Cardiac muscle cell (in vitro differentiated cells and primary cell): ENCODE results near the gene DERL2. TPM values are rescaled to one million over a fixed set of nuclear protein-coding genes. Genes with fewer than 3 reads are reported as not detected.

Experiments used
- DNase-seq, 2 donors: peaks; one replicate each; pipeline versions ENCODE4 v3.0.0 to v3.0.0-alpha.2; 2010 to 2017; ENCODE audit warnings: low read depth in 1 of 2, low spot score in 1 of 2
- H3K27ac ChIP-seq: fragments of 200-600 bp; sonication (generic); 2 replicates; pipeline ENCODE4 v1.5.1; 2016
- H3K27me3 ChIP-seq: fragments of 200-600 bp; sonication (generic); 2 replicates; pipeline ENCODE4 v1.6.0; 2016; ENCODE audit warnings: control low read depth
- H3K36me3 ChIP-seq: fragments of 200-600 bp; sonication (generic); 2 replicates; pipeline ENCODE4 v1.5.1; 2016; ENCODE audit warnings: control low read depth
- H3K4me1 ChIP-seq: fragments of 200-600 bp; sonication (generic); 2 replicates; pipeline ENCODE4 v1.8.1; 2017; ENCODE audit warnings: low read depth, mild to moderate bottlenecking, mixed run types
- H3K4me3 ChIP-seq: fragments of 200-600 bp; sonication (generic); 2 replicates; pipeline ENCODE4 v1.5.1; 2016; ENCODE audit warnings: mild to moderate bottlenecking
- H3K9me3 ChIP-seq: fragments of 200-600 bp; sonication (generic); 2 replicates; pipeline ENCODE4 v1.5.1; 2017; ENCODE audit warnings: low read depth, mild to moderate bottlenecking, control low read depth
- CTCF ChIP-seq: IDR thresholded peaks from 2 replicates; pipeline ENCODE4 v1.5.1; 2012; ENCODE audit warnings: low read depth, mild to moderate bottlenecking, low read length
- polyA plus RNA-seq: library from polyadenylated mRNA; unstranded; fragments of >200 nt; fragmentation: Nextera tagmentation; extraction: Ambion mirVana; gene quantifications from 2 replicates; pipeline ENCODE4 v1.2.1, GENCODE V29; 2016
- total RNA-seq: library from RNA; depleted of rRNA; stranded (reverse); fragments of >200 nt; gene quantifications from 2 replicates; pipeline ENCODE4 v1.2.3, GENCODE V29; 2016

The DERL2 gene
- total and polyA plus RNA-seq, 2 experiments from 2014 or later, result 30.4 to 73.5 TPM

GRCh38 chr17:5509482-5509881, 23.5 kb upstream of the DERL2 start:
- DNase-seq, result peak in 1 of 2 donors; percentile 40

DNA sequence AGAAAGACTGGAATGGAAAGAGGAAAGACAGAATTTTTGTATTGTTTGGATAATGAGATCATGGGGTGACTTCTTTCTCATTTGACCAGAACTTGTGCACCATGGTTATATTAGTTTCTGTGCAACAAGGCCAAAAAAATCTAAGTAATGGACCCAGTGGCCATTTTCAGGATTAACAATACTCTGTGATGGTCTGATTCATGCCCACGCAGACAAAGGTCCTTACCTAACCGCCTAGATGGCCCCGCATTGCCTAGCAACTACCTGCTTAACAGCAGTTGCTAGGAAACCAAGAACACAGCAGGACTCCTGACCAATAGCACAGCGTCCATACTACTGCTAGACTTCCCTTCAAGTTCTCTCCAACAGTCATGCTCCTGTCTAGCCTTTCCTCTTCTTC, 22.8 kb upstream of the DERL2 start:
- H3K9me3 ChIP-seq, result no peaks in the 10 kb centered on the region
- TF ChIP-seq CTCF, result no peak
- H3K27ac ChIP-seq, result no peak overlapping the region
- peak; percentile 27 to 38 for DNase-seq
- no peaks in the 10 kb centered on the region for H3K4me1 ChIP-seq
- H3K36me3 ChIP-seq, result no peaks in the 10 kb centered on the region
- no peak overlapping the region for H3K4me3 ChIP-seq
- no peaks in the 10 kb centered on the region for H3K27me3 ChIP-seq

More at GRCh38 chr17:5509482-5509881, 23.5 kb upstream of the DERL2 start:
- no peak overlapping the region for H3K4me3 ChIP-seq
- H3K9me3 ChIP-seq, result no peaks in the 10 kb centered on the region
- H3K27me3 ChIP-seq, result no peaks in the 10 kb centered on the region
- TF ChIP-seq CTCF, result no peak
- no peaks in the 10 kb centered on the region for H3K36me3 ChIP-seq
- H3K27ac ChIP-seq, result no peak overlapping the region
- no peaks in the 10 kb centered on the region for H3K4me1 ChIP-seq

- Histone ChIP-seq H3K27ac (no peak overlapping the region), H3K27me3 (no peaks in the 10 kb centered on the region), H3K4me3 (no peak overlapping the region), H3K9me3 (no peaks in the 10 kb centered on the region), H3K4me1 (no peaks in the 10 kb centered on the region), H3K36me3 (no peaks in the 10 kb centered on the region)
- TF ChIP-seq CTCF, result no peak
- DNase-seq, result no peak
Observed at GRCh38 chr17:5506307-5506706, 20.3 kb upstream of the DERL2 start.

GRCh38 chr17:5502552-5502951, 16.6 kb upstream of the DERL2 start:
- no peak for DNase-seq
- H3K4me1 ChIP-seq, result no peaks in the 10 kb centered on the region
- TF ChIP-seq CTCF, result no peak

DNA sequence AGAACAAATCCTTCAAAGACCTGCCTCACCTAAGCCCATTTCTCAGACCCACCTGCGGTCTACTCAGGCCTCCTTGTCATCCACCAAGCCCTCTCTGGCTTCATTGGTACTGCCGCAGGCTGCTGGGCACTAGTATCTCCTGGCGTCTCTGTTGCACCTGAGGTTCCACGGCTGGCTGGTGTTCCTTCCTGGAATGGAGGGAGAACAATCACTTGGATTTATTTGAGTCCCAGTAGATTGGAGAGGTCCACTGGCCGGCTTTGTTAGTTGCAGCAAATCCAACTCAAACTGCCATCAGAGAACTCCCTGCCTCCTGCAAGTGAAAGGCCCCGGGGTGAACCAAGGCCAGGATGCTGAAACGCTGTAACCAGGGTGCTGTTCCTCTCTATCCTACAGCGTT, 15.7 kb upstream of the DERL2 start:
- TF ChIP-seq CTCF, result no peak
- Histone ChIP-seq H3K4me1 (no peaks in the 10 kb centered on the region), H3K36me3 (no peaks in the 10 kb centered on the region), H3K4me3 (no peak overlapping the region), H3K9me3 (no peaks in the 10 kb centered on the region), H3K27me3 (peaks cover 16% of the 10 kb centered on the region), H3K27ac (no peak overlapping the region)
- DNase-seq, result no peak

More at GRCh38 chr17:5502552-5502951, 16.6 kb upstream of the DERL2 start:
- Histone ChIP-seq H3K4me3 (no peak overlapping the region), H3K36me3 (no peaks in the 10 kb centered on the region), H3K27me3 (peaks cover 9% of the 10 kb centered on the region), H3K9me3 (no peaks in the 10 kb centered on the region), H3K27ac (no peak overlapping the region)
